Erythroblast (primary cell): ENCODE measurements around the gene LARGE1.

Experiments used
- GATA1 ChIP-seq: IDR thresholded peaks from 2 replicates; pipeline ENCODE4 v1.6.1; 2011; ENCODE audit warnings: low read depth, mild to moderate bottlenecking, control low read depth, low read length, moderate library complexity
- POLR2A ChIP-seq: IDR thresholded peaks from 2 replicates; pipeline ENCODE4 v1.6.1; 2011; ENCODE audit warnings: mild to moderate bottlenecking, low read length

DNA sequence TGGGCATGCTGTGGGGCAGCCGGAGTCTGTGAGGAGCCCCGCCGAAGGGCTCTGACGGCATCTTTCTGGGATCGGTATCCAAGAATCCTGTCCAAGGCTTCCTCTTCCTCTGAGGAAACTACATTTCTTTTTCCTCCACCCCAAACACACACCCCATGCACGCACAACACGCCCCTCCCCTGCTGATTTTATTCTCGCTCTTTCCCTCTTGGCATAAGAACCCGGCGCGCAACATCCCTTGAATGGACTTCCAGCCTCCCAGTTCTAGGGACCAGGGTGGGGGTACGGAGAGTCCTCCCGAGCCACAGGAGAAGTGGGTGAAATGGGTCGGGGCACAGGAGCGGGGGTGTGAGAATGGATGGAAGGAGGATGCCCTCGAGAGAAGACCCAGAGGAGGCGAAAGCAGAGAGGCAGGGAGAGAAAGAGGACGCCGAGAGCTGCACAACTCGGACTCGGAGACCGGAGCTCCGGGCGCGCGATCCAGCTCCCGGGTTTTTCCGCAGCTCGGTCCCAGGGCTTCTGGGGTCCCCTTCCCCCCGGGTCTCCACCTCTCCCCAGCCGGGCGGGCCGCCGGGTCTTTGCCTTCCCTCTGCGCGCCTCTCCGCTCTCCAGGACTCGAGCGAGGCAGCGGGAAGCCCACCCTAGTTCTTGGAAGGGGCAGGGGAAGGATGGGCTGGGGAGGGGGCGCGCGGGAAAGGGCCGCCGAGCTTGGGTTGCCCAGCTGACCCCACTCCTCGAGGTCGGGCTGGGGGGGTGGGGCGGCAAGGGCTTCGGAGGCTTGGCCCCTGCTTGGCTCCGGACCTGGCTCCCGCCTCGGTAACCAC, 1.5 kb upstream of the LARGE1 start:
- no peak for TF ChIP-seq POLR2A
- no peak for TF ChIP-seq GATA1
